ENCODE results near the gene INSR. TPM values are rescaled to one million over a fixed set of nuclear protein-coding genes. Genes with fewer than 3 reads are reported as not detected.

The INSR gene
- total and polyA plus RNA-seq, 2 of the 8 experiments (the other 6 are each of a cell fraction or from before 2014, with no cell fraction given) = 13.1 to 48.7 TPM

DNA sequence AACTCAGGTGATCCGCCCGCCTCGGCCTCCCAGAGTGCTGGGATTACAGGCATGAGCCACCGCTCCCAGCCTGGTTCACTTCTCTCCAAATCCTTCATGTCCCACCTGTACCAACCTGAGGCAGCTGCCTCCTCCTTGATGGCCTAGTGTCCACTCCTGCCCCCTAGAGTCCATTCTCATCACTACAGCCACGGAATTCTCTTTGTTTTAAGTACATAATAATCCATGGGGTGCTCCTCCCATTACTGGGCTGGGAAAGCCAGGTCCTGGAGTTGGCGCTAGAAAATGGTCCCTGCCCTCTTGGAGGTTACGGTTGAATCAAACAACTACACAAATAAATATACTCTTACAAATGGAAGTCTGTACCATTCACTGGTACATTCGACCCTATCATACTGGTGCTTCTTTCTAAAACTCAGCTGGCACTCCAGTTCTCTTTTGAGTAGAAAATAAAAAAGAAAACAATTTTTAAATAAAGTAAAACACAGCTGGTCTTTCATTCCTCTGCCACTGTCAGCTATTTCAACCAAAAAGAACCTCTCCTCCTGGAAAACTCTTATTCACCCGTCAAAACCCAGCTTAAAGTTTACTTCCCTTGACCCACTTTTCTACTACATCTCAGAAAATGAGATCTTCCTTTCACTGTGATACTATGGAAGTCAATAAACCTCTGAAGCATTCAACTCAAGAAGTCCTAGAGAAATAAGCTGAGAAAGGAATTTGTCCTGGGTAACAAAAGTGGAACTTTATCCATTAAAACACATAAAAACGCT is 32.1 kb upstream of the INSR start (continued):
- TF ChIP-seq TAF7 (optimal IDR thresholded peaks at IDR 0.05; ENCODE audit: borderline replicate concordance, low read depth, low read length) (no peak), SP4 (IDR thresholded peaks at IDR 0.05; ENCODE audit: low read length) (no peak), EZH2 (IDR thresholded peaks at IDR 0.05; ENCODE audit: low read depth, low read length, severe bottlenecking) (no peak), BCL11A (IDR thresholded peaks at IDR 0.05; ENCODE audit: low read depth in 2 of 2, low read length in 2 of 2) (no peak), BACH1 (IDR thresholded peaks at IDR 0.05; ENCODE audit: low read length) (no peak), SAP30 (IDR thresholded peaks at IDR 0.05; ENCODE audit: insufficient read depth, insufficient replicate concordance, low read length) (no peak), MAFK (IDR thresholded peaks at IDR 0.05; ENCODE audit: low read depth, low read length) (no peak), POLR2AphosphoS5 (IDR thresholded peaks at IDR 0.05; ENCODE audit: low read depth, low read length) (no peak), KDM5A (IDR thresholded peaks at IDR 0.05; ENCODE audit: low read length) (no peak), SUZ12 (IDR thresholded peaks at IDR 0.05; ENCODE audit: low read length) (no peak)
- TF ChIP-seq, protein P1, sequence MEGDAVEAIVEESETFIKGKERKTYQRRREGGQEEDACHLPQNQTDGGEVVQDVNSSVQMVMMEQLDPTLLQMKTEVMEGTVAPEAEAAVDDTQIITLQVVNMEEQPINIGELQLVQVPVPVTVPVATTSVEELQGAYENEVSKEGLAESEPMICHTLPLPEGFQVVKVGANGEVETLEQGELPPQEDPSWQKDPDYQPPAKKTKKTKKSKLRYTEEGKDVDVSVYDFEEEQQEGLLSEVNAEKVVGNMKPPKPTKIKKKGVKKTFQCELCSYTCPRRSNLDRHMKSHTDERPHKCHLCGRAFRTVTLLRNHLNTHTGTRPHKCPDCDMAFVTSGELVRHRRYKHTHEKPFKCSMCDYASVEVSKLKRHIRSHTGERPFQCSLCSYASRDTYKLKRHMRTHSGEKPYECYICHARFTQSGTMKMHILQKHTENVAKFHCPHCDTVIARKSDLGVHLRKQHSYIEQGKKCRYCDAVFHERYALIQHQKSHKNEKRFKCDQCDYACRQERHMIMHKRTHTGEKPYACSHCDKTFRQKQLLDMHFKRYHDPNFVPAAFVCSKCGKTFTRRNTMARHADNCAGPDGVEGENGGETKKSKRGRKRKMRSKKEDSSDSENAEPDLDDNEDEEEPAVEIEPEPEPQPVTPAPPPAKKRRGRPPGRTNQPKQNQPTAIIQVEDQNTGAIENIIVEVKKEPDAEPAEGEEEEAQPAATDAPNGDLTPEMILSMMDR (IDR thresholded peaks at IDR 0.05; ENCODE audit: control extremely low read depth in 1 of 3, insufficient read depth in 1 of 3, low read depth in 1 of 3, low read length in 3 of 3) = peak; percentile 67 to 78 (median 72)
- TF ChIP-seq, protein P2, sequence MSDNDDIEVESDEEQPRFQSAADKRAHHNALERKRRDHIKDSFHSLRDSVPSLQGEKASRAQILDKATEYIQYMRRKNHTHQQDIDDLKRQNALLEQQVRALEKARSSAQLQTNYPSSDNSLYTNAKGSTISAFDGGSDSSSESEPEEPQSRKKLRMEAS (IDR thresholded peaks at IDR 0.05) = no peak

All from H1 (cell line).